Activated CD4-positive, alpha-beta T cell treated with anti-CD3 and anti-CD28 coated beads for 1 hour (primary cell): ENCODE results near the gene COL27A1.

ENCODE experiments used
- DNase-seq: peaks from one replicate; pipeline ENCODE4 v3.0.0-alpha.2; 2020

The COL27A1 gene

GRCh38 chr9:114289571-114290481, 134.5 kb downstream of the COL27A1 start:
- no peak for DNase-seq

- no peak for DNase-seq
These were observed 135.2 kb downstream of the COL27A1 start for GRCh38 chr9:114290561-114290986.

DNA sequence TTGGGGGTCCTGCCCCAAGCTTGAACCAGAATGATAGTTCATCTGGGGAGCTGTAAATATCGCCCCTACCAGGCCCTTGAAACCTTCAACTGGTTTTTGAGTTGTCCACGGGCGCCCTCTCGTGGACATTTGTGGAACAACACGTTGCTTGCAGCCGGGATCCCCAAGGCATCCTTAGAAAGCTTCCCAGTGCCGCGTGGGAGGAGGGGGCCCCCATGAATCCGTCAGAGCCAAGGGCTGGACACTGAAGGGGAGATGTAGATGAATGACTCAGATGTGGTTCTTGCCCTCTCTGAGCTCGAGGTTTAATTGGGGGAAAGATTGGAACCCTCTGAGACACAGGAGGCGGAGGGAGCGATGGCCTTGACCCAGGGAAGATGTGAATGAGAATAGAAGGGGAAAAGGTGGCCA, 135.7 kb downstream of the COL27A1 start:
- DNase-seq: peak; percentile 49

DNA sequence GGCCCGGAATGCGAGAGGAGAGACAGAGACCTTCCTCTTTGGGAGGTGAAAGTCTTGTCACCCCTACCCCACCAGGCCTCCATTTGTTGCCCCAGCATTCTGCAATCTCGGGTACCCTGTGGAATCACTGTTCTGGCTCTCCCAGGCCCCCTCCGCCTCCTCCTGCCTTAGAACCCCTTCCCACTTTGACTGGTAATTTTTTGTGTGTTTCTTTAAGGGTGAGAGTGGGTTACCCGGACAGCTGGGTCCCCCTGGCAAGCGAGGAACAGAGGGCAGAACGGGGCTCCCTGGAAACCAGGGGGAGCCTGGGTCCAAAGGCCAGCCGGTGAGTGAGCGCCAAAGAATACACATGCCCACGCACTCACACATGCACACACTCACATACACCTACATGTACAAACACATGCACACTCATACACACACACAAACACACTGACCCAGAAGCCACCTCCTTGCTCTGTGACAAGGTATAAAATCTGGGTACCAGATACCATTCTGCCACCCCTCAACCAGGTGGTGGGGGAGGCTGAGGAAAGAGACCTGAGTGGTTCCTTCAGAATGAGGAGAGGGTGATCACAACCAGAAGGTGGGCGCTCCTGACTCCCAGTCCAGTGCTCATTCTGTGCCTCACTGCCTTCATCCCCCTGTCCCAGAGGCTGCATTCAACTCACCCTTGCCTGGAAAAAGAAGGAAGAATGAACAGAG, 136.7 kb downstream of the COL27A1 start:
- DNase-seq: no peak

GRCh38 chr9:114294664-114295063, 139.3 kb downstream of the COL27A1 start:
- DNase-seq: no peak

DNA sequence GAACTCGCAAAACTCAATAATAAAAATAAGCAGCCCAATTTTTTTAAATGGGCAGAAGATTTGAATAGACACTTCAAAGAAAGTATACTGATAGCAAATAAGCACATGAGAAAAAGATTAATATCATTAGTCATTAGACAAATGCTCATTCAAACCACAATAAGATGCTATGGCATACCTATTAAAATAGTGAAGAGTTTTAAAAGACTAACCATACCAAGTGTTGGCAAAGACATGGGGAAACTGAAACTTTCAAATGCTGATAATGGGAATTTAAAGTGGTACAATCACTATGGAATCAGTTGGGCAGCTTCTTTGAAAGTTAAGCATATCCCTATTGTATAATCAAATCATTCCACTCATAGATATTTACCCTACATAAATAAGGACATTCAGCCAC, 141.0 kb downstream of the COL27A1 start:
- no peak for DNase-seq

DNA sequence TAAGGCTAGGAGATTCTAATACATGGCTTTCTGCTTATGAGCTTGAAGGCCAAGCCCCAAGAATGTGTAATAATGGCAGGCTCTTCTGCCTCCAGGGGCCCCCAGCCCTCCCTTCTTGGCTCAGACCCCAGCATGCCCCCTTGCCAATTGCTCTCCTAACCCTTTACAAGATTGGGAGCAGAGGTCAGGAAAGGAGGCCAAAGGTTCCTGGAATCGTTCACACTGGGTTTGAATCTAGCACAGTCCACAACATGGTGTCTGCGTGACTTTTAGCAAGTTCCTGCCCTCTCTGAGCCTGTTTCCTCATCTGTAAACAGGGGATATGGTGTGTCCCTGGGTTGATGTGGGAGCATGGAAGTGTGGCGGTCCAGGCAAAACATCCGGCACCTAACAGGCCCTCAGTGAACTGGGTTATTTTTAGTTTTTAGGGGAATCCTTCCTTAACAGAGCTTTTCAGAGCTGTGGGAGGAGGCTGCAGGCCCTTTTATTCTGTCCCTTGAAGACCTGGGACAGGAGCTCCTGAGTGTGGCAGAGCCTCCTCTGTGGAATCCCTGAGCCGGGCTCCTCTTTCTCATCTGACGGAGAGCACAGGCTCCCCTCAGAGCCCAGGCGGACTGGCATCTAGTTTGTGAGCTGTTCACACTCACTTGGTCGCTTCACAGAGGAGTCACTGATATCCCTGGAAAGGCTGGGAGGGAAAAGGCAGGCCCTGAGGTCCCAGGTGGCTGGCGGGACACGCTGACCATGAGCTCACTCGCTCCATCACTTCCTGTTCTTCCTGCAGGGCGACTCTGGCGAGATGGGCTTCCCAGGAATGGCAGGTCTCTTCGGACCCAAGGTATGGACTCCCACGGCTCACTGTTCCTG, 144.2 kb downstream of the COL27A1 start:
- DNase-seq: no peak

GRCh38 chr9:114300153-114300845, 145.0 kb downstream of the COL27A1 start:
- no peak for DNase-seq

DNA sequence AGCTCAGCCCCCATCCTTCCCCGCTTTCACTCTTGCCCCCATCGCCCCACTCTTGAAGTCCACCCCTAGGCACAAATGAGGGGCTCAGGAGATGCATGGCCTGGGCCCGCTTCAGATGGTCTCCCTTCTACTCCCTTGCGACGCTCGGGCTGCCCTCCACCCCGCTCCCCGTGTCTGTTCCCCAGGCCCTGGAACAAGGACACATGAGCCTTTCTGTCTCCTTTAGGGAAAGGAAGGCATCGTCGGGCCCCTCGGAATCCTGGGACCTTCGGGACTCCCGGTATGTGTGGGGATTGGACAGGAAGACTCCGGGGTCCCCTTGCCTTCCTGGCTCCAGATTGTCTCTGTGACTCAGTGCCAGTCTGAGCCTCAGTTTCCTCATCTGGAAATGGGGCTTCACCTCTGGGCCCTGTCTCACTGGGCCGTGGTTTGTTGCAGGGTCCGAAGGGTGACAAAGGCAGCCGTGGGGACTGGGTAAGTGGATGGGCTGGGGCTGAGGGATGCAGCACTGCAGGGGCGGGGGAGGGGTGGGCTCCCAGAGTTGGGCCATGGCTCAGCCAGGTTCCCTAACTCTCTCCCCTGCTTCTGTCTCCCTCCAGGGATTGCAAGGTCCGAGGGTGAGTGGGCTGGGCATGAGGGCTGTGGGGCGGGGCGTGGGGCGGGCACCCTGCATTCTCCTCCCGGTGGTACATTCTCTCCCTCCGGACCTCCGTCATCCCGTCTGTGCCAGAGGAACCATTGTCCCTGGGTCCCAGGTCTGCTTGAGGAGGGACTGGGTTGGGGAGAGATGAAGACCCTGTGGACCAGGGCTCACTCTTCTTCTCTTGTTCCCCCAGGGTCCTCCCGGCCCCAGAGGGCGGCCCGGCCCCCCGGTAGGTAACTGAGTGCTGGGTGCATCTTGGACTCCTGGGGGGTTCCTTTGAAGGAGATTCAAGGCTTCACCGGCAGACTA, 145.8 kb downstream of the COL27A1 start:
- DNase-seq: no peak

DNA sequence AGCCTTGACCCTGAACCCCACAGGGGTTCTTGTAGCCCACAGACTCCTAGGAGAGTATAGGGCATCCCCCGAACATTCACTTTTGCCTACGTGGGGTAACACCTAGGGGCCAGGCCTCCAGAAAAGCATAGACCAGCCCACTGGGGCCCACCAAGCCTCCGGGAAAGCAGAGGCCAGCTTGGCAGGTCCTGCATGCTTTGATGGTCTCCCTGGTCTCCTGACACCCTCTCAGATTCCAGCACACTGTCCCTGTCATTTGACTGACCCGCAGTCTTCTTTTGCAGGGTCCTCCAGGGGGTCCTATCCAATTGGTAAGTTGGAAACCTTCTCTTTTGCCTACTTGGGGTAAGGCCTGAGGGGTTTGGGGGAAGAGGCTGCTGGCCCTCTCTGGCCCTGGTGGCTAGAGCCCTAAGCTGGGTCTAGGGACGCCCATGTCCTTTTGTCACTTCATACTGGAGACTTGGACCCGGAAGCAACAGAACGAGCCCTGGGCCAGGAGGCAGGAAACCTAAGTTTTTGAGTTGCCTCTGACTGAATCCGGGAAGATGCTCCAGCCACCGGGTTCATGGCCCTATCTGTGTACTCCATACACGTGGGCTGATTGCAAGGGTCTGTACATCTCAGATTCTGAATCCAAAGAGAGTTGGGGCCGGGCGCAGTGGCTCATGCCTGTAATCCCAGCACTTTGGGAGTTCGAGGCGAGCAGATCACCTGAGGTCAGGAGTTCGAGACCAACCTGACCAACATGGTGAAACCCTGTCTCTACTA, 146.6 kb downstream of the COL27A1 start:
- DNase-seq: no peak

DNA sequence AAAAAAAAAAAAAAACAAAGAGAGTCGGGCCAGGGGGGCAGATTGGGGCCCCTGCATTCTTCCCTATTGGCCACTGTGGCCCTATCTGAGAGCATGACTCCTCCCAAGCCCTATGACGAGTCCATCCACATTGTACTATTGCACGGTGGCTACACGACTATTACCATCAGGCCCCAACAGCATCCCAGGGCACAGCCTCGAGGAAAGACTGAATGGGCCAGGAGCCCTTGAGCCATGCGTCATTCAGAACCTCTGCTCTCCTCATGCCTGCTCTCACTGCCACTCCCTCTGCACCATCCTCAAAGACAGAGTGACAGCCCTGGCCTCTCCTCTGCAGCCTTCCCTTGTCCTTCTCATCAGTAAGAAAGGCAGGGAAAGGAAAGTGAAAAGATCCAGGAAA, 147.4 kb downstream of the COL27A1 start:
- no peak for DNase-seq

DNA sequence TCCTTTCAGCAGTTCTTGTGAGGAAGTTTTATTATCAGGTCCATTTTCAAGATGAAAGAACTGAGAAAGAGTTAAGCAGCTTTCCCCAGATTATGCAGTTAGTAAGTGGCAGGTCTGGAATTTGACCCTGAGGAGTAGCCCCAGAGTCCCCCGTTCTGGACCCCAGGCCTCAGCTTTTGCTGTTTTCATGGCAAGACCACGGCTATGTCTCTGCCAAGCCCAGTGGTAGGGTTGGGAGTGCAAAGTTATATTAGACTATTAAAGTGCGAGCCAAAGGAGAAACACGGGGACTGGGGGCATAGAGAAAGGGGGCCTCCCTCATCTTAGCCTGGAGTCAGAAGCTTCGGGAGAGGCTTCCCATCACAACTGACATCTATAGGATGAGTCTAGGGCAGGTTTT, 148.2 kb downstream of the COL27A1 start:
- DNase-seq: no peak

DNA sequence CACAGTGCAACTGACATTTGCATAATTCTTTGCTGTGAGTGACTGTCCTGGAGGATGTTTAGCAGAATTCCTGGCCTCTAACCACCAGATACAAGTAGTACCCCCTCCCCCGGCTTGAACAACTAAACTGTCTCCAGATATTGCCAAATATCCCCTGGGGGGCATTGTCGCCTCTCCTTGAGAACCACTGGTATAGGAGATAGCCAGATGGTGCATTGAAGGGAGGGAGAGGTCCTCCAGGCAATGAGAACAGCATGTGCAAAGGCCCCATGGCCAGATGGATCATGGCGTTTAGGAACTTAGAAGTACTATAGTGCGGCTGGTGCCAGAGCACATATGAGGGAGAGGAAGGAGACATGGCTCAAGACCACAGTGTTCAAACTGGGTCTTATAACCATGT, 148.6 kb downstream of the COL27A1 start:
- no peak for DNase-seq

DNA sequence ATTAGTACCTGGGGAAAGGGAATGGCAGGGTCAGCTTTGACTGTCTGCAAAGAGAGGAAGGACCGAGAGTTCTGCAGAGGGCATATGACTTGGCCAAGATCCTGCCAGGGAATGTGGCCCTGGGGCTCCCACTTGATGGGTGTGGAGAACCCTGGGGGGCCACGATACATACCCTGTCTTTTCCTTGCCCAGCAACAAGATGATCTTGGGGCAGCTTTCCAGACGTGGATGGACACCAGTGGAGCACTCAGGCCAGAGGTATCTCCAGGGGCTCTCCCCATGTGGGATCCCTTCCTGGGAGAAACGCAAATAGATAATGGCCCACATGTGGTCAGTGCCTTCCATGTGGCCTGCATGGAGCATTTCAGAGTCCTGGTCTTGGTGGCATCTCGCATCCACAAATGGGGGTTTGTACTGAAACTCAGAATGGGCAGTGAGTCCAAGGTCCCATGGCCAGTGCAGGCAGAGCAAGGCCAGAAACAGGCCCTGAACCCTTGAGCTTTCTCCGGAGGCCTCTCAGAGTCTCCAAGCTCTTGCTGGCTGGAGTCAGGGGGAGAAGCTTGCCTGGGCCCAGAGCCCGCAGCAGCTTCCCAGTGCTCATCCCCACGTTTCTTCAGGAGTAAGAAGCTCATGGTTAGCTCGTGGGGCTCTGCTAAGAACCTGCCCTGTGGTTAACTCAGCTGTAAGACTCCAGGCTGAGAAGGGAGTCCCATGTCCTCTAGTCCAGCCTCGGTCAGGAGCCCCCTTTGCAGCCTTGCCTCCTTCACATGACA, 149.3 kb downstream of the COL27A1 start:
- no peak for DNase-seq

DNA sequence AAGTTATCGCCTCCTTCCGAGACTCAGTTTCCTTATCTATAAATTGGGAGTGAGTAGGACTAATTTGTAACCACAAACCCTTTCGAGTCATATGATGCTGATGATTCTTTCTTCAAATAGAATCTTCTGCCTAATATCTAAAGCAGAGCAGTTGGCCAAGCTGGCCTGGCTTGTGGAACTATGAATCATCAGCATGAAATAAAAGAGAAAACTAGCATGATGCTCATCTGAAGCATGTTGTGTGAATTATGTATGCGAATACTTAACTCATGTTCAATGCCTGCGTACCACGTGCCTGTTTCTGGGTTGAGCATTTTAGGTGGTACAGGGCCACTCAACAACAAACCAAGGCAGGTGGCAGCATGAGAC, 152.5 kb downstream of the COL27A1 start:
- DNase-seq: no peak

DNA sequence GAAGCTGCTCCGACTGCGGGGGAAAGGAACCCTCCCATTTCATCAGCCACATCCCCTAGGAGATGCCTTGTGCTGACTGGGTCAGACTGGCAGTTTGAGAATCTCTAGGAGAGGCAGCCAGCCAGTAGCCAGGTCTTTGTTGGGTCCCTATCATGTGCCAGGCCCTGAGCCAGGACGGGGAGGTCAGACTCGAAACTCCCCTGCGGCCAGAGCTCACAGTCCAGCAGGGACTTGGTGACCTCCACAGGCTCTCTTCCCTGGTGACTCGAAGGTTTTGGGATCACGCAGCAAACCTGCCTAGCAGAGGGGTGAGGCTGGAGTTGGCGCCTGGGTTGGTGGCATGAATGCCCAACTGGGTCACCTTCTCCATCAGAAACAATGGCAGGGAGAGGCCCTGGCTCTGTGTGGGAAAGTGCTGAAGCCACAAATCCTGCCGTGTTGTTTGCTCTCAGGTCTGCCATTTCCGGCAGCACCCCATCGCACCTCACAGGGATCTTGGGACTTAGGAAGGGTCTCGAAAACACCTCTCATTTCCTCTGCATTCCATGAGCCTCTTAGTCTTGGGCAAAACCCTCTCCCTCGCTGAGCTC, 153.1 kb downstream of the COL27A1 start:
- DNase-seq: no peak

- DNase-seq: no peak
These were observed 153.8 kb downstream of the COL27A1 start for GRCh38 chr9:114309096-114309495.

GRCh38 chr9:114310471-114311450, 155.4 kb downstream of the COL27A1 start:
- no peak for DNase-seq
